GM10248 (cell line): Measurements from ENCODE around the gene ZNF718.
"Not testable (repeated sequence)": the region's sequence is repeated elsewhere in the genome, so short reads cannot be mapped to it uniquely, and the experiment has no call there.

Source experiments
- CTCF ChIA-PET: fragments of 300-600 bp; sonication (Branson Sonifier 250); formaldehyde crosslinking; extraction: SDS; loops from one replicate; lab custom pipeline; 2021; ENCODE audit warnings: antibody characterized with exemption; lab: Yijun Ruan, JAX
- POLR2A ChIA-PET: fragments of 350-650 bp; sonication (Branson Sonifier 250); formaldehyde crosslinking; extraction: SDS; loops from one replicate; lab custom pipeline; 2020; ENCODE audit warnings: antibody characterized with exemption; lab: Yijun Ruan, JAX
- DNase-seq: peaks from one replicate; pipeline ENCODE4 v3.0.0; 2012; ENCODE audit errors: extremely low spot score
- CTCF ChIP-seq: IDR thresholded peaks from 2 replicates; pipeline ENCODE4 v1.5.1; 2012; ENCODE audit warnings: mild to moderate bottlenecking, low read depth; ENCODE audit errors: extremely low read depth, missing control alignments, control extremely low read depth

ZNF718 gene

DNA sequence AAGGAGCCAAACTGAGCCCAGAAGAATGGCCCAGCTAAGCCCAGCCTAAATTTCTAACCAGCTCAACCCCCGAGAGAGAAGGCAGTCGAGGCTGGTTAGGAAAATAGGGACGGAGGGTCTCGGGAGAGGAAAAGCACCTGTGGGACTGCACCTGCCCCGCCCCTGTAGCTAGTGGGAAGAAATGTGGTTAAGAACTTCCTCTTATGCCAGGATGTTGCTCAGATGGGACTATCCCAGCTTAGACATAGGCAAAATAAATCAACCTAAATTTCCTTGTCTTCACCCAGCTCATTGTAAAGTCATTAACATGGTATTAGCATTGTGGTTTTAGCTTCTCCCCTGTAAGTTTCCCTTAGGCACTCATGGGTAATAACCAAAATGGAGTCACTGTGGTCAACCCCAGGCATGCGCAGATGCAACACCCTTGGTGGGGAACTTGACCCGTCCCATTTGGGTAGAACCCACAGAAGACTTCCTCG, 86.8 kb downstream of the ZNF718 start:
- TF ChIP-seq CTCF = no peak
- CTCF ChIA-PET = interaction anchor here (0.9 to 1.2 kb wide), 2 partner anchors 11 to 26 kb away, joined by 3 read pairs; no protein-coding TSS in a partner anchor
- no peak for DNase-seq
- POLR2A ChIA-PET = no interaction called here

DNA sequence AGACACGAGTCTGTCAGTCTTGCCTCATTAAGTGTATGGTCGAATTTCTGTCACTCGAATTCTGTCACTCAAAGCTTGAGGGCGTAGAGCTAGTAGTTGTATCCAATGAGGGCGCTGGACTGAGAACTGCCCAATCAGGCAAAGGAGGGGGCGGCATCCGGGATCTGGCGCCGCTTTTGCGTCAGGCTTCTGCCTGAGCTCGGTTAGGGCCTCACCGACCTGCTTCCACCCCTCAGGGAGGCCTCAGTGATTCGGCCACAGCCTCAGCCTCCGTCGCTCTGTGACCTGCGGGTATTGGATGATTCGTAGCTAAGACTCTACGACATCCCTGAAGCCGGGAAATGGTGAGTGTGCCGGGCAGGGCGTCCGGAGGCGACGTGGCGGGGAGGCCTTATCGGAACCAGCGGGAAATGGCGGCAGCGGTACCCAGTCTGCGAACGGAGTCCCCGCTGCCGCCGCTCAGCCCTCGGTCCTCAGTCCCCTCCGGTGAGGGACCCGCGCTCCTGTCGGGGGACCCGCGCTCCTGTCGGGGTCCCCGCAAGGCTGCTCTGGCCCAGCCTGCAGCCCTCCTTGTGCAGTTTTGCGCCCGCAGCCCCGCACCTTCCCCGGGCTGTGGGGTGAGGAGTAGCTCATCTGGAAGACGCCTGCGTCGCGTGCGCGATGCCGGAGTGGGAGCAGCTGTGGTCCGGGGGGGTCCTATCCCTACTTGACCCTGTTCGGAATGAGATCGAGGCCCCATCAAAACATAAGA, 88.3 kb downstream of the ZNF718 start:
- TF ChIP-seq CTCF = no peak
- no peak for DNase-seq
- POLR2A ChIA-PET = no interaction called here
- CTCF ChIA-PET = interaction anchor here (0.8 kb wide), 1 partner anchor 88 kb away, joined by 3 read pairs; the partner anchor contains the start of gene ZNF718

- POLR2A ChIA-PET, CTCF ChIA-PET, DNase-seq: not testable (repeated sequence)
These were observed 88.9 kb downstream of the ZNF718 start for GRCh38 chr4:213189-213535.
